WTC11 (cell line): ENCODE measurements around the gene SLC35A3. TPM values are rescaled to one million over a fixed set of nuclear protein-coding genes. Genes with fewer than 3 reads are reported as not detected.

Experiments
- ATAC-seq: fragments of 200-7000 bp; cut with Tn5 transposase; 2 replicates; pipeline ENCODE4 v1.10.0; 2021; ENCODE audit warnings: mild to moderate bottlenecking, moderate library complexity
- CTCF ChIA-PET: fragments of 300-600 bp; sonication (Branson Sonifier 250); formaldehyde crosslinking; loops from one replicate; lab custom pipeline; 2021; ENCODE audit warnings: antibody characterized with exemption; lab: Charles Lee
- POLR2A ChIA-PET: fragments of 350-600 bp; sonication (Branson Sonifier 250); formaldehyde crosslinking; loops from one replicate; lab custom pipeline; 2021; ENCODE audit warnings: antibody characterized with exemption; lab: Charles Lee
- DNase-seq: peaks from one replicate; pipeline ENCODE4 v3.0.0; 2021; ENCODE audit warnings: low spot score
- H3K27ac Mint-ChIP-seq: 2 replicates; pipeline ENCODE4 v1.8.0; 2021; ENCODE audit warnings: mixed read lengths
- H3K27me3 Mint-ChIP-seq: 2 replicates; pipeline ENCODE4 v1.8.0; 2021; ENCODE audit warnings: low read depth, mild to moderate bottlenecking, moderate library complexity, mixed read lengths
- H3K36me3 Mint-ChIP-seq: 2 replicates; pipeline ENCODE4 v1.8.0; 2021; ENCODE audit warnings: mixed read lengths
- H3K4me1 Mint-ChIP-seq: 2 replicates; pipeline ENCODE4 v1.8.0; 2022; ENCODE audit warnings: mixed read lengths
- H3K4me3 Mint-ChIP-seq: 2 replicates; pipeline ENCODE4 v1.8.0; 2021; ENCODE audit warnings: mild to moderate bottlenecking, moderate library complexity, mixed read lengths
- H3K9me3 Mint-ChIP-seq: 2 replicates; pipeline ENCODE4 v1.8.0; 2021; ENCODE audit warnings: mixed read lengths
- CREB1 ChIP-seq: sonication (generic); formaldehyde crosslinking; IDR thresholded peaks from 2 replicates; pipeline ENCODE4 v1.8.0; 2023; ENCODE audit warnings: mild to moderate bottlenecking, missing genetic modification reagents
- CREM ChIP-seq: sonication (generic); formaldehyde crosslinking; IDR thresholded peaks from 2 replicates; pipeline ENCODE4 v1.8.1; 2022; ENCODE audit warnings: mild to moderate bottlenecking, missing genetic modification reagents, moderate library complexity
- ELF4 ChIP-seq: sonication (generic); formaldehyde crosslinking; IDR thresholded peaks from 2 replicates; pipeline ENCODE4 v1.8.1; 2022; ENCODE audit warnings: low read depth, mild to moderate bottlenecking, moderate library complexity, missing genetic modification reagents
- ERG ChIP-seq: fragments of 250-450 bp; sonication (Bioruptor Pico); IDR thresholded peaks from 2 replicates; pipeline ENCODE4 v1.8.0; 2021; ENCODE audit warnings: mild to moderate bottlenecking
- HMGA2 ChIP-seq: fragments of 250-450 bp; sonication (Bioruptor Pico); IDR thresholded peaks from 2 replicates; pipeline ENCODE4 v1.4.0; 2021; ENCODE audit warnings: mild to moderate bottlenecking, moderate library complexity
- HMGXB4 ChIP-seq: sonication (generic); formaldehyde crosslinking; IDR thresholded peaks from 2 replicates; pipeline ENCODE4 v1.8.1; 2023; ENCODE audit warnings: mild to moderate bottlenecking, moderate library complexity, missing genetic modification reagents
- IRF2 ChIP-seq: sonication (generic); formaldehyde crosslinking; IDR thresholded peaks from 2 replicates; pipeline ENCODE4 v1.8.0; 2022; ENCODE audit warnings: low read depth, missing genetic modification reagents, borderline replicate concordance
- NFE2L1 ChIP-seq: sonication (generic); formaldehyde crosslinking; IDR thresholded peaks from 2 replicates; pipeline ENCODE4 v1.8.1; 2023; ENCODE audit warnings: missing genetic modification reagents
- RELA ChIP-seq: sonication (generic); formaldehyde crosslinking; IDR thresholded peaks from 2 replicates; pipeline ENCODE4 v1.8.1; 2022; ENCODE audit warnings: missing genetic modification reagents, mild to moderate bottlenecking, borderline replicate concordance
- SMAD3 ChIP-seq: sonication (generic); formaldehyde crosslinking; IDR thresholded peaks from 2 replicates; pipeline ENCODE4 v1.8.0; 2022; ENCODE audit warnings: missing genetic modification reagents, mild to moderate bottlenecking, borderline replicate concordance
- SOX15 ChIP-seq: fragments of 250-450 bp; sonication (Bioruptor Pico); IDR thresholded peaks from 2 replicates; pipeline ENCODE4 v1.9.0; 2021; ENCODE audit warnings: mild to moderate bottlenecking
- ZNF121 ChIP-seq: sonication (generic); formaldehyde crosslinking; IDR thresholded peaks from 2 replicates; pipeline ENCODE4 v1.8.0; 2023; ENCODE audit warnings: missing genetic modification reagents
- ZNF317 ChIP-seq: sonication (generic); formaldehyde crosslinking; IDR thresholded peaks from 2 replicates; pipeline ENCODE4 v1.8.1; 2023; ENCODE audit warnings: low read depth, mild to moderate bottlenecking, moderate library complexity, missing genetic modification reagents, borderline replicate concordance
- ZNF423 ChIP-seq: fragments of 250-450 bp; sonication (Bioruptor Pico); IDR thresholded peaks from 2 replicates; pipeline ENCODE4 v2.1.2; 2022; ENCODE audit warnings: mild to moderate bottlenecking, moderate library complexity
- ZNF671 ChIP-seq: fragments of 250-450 bp; sonication (Bioruptor Pico); IDR thresholded peaks from 2 replicates; pipeline ENCODE4 v1.8.0; 2021; ENCODE audit warnings: mild to moderate bottlenecking
- total RNA-seq: library from RNA; stranded (reverse); gene quantifications from 3 replicates; pipeline ENCODE4 v1.2.3, GENCODE V29; 2021
- TF ChIP-seq, protein P1 (sequence below): sonication (generic); formaldehyde crosslinking; IDR thresholded peaks from 2 replicates; pipeline ENCODE4 v1.8.0; 2022; ENCODE audit warnings: mild to moderate bottlenecking, missing genetic modification reagents
- TF ChIP-seq, protein P2 (sequence below): fragments of 200-600 bp; IDR thresholded peaks from 2 replicates; pipeline ENCODE4 v1.8.0; 2022; ENCODE audit warnings: antibody characterized with exemption
- TF ChIP-seq, protein P3 (sequence below): fragments of 250-450 bp; sonication (Bioruptor Pico); IDR thresholded peaks from 2 replicates; pipeline ENCODE4 v1.9.0; 2021; ENCODE audit warnings: mild to moderate bottlenecking, borderline replicate concordance

SLC35A3 gene
- total RNA-seq, 1 experiment from 2014 or later = 14.5 TPM

DNA sequence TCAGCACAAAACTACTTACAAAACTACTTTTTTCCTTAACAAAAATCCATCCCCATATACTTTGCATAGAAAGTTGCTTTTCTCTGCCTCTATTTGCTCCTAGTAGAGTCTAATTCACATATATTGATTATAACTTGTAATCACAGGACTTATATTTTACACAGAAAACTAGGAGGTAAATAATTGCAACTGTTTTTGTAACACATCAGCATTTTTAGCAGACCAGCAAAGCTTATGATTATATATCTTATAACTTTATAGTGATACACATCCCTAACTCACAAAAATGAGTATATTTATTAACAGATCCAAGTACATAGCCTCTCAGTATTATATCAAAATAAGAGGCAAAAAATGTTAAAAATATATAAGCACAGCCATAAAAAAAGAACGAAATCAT lies 17.3 kb upstream of the SLC35A3 start:
- ChIA-PET CTCF (no interaction called here), POLR2A (no interaction called here)
- Mint-ChIP-seq H3K9me3 (peaks cover 6% of the 10 kb centered on the region; the same call in 1 of the 2 replicates), H3K36me3 (peaks cover 2% of the 10 kb centered on the region; the same call in 1 of the 2 replicates), H3K27me3 (no peaks in the 10 kb centered on the region), H3K4me3 (no peak overlapping the region), H3K27ac (no peak overlapping the region), H3K4me1 (0 out of 2 replicates have a peak, but pooled peaks cover 6% of the 10 kb centered on the region)
- no peak for ATAC-seq
- DNase-seq = no peak
- no peak for TF ChIP-seq ZNF121 (CRISPR knock-in tag)
- no peak for TF ChIP-seq CREB1
- TF ChIP-seq, protein P1, sequence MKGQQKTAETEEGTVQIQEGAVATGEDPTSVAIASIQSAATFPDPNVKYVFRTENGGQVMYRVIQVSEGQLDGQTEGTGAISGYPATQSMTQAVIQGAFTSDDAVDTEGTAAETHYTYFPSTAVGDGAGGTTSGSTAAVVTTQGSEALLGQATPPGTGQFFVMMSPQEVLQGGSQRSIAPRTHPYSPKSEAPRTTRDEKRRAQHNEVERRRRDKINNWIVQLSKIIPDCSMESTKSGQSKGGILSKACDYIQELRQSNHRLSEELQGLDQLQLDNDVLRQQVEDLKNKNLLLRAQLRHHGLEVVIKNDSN (CRISPR knock-in tag) = no peak
- no peak for TF ChIP-seq HMGA2 (CRISPR knock-in tag)
- TF ChIP-seq SOX15 (CRISPR knock-in tag) = no peak
- no peak for TF ChIP-seq RELA (CRISPR knock-in tag)
- TF ChIP-seq HMGXB4 = no peak
- no peak for TF ChIP-seq CREM
- TF ChIP-seq, protein P2, sequence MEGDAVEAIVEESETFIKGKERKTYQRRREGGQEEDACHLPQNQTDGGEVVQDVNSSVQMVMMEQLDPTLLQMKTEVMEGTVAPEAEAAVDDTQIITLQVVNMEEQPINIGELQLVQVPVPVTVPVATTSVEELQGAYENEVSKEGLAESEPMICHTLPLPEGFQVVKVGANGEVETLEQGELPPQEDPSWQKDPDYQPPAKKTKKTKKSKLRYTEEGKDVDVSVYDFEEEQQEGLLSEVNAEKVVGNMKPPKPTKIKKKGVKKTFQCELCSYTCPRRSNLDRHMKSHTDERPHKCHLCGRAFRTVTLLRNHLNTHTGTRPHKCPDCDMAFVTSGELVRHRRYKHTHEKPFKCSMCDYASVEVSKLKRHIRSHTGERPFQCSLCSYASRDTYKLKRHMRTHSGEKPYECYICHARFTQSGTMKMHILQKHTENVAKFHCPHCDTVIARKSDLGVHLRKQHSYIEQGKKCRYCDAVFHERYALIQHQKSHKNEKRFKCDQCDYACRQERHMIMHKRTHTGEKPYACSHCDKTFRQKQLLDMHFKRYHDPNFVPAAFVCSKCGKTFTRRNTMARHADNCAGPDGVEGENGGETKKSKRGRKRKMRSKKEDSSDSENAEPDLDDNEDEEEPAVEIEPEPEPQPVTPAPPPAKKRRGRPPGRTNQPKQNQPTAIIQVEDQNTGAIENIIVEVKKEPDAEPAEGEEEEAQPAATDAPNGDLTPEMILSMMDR = no peak
- TF ChIP-seq IRF2 = no peak
- TF ChIP-seq ELF4 (CRISPR knock-in tag) = no peak
- TF ChIP-seq NFE2L1 = no peak
- TF ChIP-seq, protein P3, sequence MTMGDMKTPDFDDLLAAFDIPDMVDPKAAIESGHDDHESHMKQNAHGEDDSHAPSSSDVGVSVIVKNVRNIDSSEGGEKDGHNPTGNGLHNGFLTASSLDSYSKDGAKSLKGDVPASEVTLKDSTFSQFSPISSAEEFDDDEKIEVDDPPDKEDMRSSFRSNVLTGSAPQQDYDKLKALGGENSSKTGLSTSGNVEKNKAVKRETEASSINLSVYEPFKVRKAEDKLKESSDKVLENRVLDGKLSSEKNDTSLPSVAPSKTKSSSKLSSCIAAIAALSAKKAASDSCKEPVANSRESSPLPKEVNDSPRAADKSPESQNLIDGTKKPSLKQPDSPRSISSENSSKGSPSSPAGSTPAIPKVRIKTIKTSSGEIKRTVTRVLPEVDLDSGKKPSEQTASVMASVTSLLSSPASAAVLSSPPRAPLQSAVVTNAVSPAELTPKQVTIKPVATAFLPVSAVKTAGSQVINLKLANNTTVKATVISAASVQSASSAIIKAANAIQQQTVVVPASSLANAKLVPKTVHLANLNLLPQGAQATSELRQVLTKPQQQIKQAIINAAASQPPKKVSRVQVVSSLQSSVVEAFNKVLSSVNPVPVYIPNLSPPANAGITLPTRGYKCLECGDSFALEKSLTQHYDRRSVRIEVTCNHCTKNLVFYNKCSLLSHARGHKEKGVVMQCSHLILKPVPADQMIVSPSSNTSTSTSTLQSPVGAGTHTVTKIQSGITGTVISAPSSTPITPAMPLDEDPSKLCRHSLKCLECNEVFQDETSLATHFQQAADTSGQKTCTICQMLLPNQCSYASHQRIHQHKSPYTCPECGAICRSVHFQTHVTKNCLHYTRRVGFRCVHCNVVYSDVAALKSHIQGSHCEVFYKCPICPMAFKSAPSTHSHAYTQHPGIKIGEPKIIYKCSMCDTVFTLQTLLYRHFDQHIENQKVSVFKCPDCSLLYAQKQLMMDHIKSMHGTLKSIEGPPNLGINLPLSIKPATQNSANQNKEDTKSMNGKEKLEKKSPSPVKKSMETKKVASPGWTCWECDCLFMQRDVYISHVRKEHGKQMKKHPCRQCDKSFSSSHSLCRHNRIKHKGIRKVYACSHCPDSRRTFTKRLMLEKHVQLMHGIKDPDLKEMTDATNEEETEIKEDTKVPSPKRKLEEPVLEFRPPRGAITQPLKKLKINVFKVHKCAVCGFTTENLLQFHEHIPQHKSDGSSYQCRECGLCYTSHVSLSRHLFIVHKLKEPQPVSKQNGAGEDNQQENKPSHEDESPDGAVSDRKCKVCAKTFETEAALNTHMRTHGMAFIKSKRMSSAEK (CRISPR knock-in tag) = no peak

DNA sequence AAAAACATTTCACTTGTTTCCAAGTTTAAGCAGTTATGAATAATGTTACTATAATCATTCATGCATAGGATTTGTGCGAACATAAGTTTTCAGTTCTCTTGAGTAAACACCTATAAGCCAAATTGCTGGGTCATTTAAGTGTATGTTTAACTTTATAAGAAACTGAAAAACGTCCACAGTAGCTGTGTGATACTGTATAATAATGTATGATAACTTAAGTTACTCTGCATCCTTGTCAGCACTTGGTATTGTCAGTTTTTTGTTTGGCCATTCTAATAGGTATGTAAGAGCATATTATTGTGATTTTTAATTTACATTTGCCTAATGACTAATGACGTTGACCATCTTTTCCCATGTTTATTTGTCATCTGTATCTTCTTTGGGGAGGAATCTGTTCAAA lies 14.4 kb upstream of the SLC35A3 start:
- CTCF ChIA-PET = no interaction called here
- H3K36me3 Mint-ChIP-seq = peaks cover 2% of the 10 kb centered on the region; the same call in 1 of the 2 replicates
- POLR2A ChIA-PET = no interaction called here
- ATAC-seq (no peak), DNase-seq (no peak)
- no peak overlapping the region for H3K27ac Mint-ChIP-seq
- H3K4me3 Mint-ChIP-seq = no peak overlapping the region
- no peak for TF ChIP-seq ERG (CRISPR knock-in tag)
- no peak for TF ChIP-seq ZNF671 (CRISPR knock-in tag)
- no peak for TF ChIP-seq SMAD3 (CRISPR knock-in tag)
- no peak for TF ChIP-seq ZNF317 (CRISPR knock-in tag)
- no peak for TF ChIP-seq ZNF423 (CRISPR knock-in tag)
- no peak for TF ChIP-seq SOX15 (CRISPR knock-in tag)
- TF ChIP-seq, all 79 proteins: peak for 0
- peaks cover 13% of the 10 kb centered on the region for H3K4me1 Mint-ChIP-seq
- H3K27me3 Mint-ChIP-seq = no peaks in the 10 kb centered on the region
- peaks cover 10% of the 10 kb centered on the region; the same call in 1 of the 2 replicates for H3K9me3 Mint-ChIP-seq
